ENCODE data around the gene EPC1.
A peak's percentile ranks its signal among the peaks of the same experiment; 100 is the strongest.

EPC1 gene

DNA sequence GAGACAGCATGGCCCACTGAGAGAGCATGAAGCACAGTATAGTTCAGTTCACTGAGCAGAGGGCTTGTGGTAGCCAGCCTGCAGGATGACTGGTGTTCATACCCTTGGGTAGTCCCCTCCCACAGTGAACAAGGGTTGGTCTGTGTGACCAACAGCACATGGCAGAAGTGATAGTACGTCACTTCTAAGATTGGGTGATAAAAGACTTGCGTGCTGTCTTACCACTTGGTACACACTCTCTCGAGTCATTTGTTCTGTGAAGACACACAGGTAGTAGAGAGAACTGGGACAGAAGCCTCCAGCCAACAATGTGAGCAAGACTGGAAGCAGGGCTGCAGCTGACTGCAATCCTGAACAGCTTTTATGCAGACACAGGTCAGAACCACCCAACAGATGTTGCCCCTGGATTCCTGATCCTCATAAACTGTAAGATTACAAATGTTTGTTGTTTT lies 14.6 kb downstream of the EPC1 start:
- DNase-seq (ENCODE audit: low spot score): peak; percentile 84

DNA sequence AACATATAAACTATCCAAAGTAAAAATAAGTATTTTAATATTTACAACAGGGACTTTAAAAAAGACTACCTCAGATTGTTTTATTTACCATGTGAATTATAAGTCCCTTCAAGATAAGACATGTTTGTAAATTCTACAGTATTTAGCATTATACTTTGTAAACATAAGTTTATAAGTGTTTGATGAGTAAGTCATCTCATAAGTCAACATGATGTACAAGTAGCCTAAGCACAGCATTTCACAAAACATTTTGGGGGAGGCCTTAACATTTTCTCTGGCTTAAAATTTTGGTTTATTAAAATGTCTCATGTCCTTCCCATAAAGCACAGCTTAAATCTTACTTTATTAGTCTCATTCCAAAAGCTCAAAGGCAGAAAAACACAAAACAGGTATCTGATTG lies 15.4 kb downstream of the EPC1 start:
- DNase-seq (ENCODE audit: low spot score): no peak

DNA sequence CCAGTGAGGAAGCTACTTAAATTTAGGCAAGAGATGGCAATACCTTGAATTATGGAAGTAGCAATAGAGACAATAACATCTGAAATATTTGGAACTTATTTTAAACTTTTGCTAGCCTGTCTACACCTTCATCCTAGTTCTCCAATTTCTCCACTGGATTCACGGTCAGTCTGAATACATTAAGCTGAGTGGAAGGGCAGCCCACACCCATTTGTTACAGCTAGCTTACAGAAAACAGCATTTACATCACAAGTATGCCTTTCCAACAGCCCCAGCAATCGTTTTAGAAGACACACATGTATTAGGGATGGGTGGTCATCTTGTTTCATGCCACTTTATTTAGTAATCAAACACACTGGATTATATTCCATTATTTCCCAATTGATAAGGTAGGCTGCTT lies 16.7 kb downstream of the EPC1 start:
- no peak for DNase-seq (ENCODE audit: low spot score)

DNA sequence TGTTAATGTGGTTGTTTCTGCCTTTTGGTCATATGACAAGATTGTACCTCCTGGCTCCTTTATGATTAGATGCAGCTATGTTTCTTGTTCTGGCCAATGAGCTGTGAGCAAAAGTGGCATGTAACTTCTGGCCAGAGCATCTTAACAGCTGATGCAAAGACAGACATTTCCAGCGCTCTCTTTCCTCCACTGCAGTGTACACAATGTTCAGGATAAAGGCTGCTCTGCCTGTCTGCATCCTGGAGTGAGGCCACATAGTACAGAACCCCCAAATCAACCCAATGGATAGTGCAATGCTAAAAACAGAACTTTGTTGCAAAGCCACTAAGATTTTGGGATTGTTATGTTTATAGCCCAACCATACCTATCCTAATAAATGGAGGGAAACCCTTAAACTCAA lies 17.9 kb downstream of the EPC1 start:
- no peak for DNase-seq (ENCODE audit: low spot score)

DNA sequence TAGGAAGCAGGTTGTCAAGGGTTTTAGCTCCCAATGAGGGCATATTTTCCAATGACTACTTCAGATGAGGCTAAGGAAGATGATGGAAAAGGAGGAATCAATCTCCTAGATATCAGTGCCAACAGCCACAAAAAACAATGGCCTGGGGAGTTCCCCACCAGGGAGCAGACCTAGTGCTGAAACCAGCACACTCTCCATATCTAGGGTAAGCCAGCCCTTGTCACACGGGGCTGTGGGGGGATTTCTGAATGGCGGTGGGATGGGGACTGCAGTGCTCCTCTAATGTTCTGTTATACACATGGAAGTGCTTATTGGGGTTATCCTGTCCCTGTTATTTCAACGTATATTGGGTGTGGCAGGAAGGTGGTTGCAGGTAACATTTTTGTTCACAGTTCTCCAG lies 18.5 kb downstream of the EPC1 start:
- no peak for DNase-seq (ENCODE audit: low spot score)

DNA sequence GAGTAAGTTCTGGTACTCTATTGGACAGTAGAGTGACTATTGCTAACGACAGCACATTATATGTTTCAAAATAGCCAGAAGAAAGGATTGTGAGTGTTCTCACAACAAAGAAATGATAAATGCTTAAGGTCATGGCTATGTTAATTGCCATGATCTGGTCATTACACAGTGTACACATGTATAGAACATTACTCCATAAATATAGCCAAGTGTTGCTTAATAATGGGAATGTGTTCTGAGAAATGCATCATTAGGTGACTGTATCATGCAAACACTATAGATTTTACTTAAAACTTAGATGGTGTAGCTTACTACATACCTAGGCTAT lies 19.6 kb downstream of the EPC1 start:
- DNase-seq (ENCODE audit: low spot score): no peak

DNA sequence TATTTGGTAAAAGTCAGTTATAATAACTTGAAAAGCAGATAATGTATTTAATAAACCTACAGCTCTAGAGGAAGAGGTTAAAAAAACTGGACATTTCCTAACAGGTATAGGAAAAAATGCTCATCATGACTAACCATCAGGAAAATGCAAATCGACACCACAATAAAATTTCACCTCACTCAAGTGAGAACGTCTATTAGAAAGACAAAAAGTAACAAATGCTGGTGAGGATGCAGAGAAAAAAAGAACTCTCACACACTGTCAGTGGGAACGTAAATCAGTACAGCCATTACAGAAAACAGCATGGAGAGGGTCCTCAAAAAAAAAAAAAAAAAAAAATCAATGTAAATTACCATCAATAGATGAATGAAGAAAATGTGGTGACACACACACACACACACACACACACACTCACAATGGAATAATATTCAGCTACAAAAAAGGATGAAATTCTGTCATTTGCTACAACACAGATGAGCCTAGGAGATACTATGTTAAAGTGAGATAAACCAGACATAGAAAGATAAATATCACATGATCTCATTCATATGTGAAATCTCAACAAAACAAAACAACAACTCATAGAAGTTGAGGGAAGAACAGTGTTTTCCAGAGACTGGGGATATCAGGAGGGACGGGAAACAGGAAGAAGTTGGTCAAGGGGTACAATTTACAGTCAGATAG lies 20.1 kb downstream of the EPC1 start:
- no peak for DNase-seq (ENCODE audit: low spot score)

DNA sequence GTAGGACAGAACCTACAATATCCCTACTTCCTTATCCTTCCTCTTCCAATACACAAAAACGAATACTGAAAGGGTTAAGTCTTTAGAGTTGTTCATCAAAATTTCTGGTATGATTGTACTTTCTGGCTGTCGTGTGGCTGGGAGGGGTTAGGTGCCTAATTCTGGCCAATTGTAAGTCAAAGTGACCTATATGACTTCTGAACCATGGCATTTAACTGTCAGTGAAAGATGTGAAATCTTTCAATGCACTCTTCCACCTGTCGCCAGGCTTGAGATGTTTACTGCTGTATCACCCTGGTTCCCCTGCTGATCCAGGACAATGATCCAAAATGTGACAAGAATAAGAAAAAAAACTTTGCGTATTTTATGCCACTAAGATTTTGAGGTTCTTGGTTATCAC lies 20.8 kb downstream of the EPC1 start:
- DNase-seq (ENCODE audit: low spot score): no peak

DNA sequence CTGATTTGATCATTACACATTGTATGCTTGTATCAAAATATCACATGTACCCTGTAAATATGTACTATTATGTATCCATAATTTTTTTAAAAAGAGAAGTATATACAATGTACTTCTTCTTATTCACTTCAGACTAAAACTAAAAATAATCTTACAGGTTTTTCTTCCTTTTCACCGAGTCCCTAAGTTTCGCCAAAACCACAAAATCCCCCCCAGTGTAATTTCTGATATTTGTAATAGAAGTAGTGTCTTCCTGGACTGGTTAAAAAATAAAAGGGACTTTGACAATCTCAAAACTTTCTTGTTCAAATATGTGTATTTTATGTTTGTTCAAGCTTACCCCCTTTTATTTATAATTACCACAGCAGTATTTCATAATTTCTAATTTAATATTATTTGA lies 23.9 kb downstream of the EPC1 start:
- DNase-seq (ENCODE audit: low spot score): no peak

DNA sequence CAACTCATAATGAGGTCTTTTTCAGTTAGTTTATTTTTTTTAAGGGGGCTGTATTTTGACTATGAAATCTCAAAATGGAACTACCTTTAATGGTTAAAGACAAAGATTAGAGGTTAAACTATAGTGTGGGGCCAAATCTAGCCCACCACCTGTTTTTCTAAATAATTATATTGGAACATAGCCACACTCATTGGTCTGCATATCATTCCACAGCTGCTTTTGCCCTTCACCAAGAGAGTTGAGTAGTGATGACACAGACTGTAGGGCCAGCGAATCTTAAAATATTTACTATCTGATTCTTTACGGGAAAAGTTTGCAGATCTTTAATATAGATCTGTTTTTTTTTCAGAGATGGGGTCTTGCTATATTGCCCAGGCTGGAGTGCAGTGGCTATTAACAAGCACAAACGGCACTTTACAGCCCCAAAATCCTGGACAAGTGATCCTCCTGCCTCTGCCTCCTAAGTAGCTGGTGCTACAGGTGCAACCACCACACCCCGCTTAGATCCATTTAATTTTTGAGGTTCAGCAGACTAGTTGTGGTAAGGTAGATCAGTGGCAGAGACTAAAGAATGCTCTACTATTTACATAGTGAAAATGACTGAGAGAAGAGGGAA lies 25.8 kb downstream of the EPC1 start:
- DNase-seq (ENCODE audit: low spot score): no peak

DNA sequence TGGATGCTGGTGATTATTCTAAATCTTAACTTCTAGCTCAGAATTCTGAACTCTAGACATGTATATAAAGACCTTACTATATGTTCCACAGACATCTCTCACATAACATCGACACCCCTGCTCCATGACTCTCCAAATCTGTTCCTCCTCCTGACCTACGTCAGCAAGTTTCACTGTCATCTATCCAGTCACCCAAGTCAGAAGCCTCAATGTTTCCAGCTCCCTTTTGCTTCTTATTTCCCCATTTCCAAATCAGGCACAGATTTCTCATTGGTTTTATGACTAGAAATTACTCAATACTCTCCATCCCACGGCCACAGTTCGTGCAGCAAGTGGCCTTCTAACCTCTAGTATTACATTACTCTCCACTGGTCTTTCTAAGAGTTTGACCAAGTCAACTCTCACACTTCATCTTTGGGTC lies 28.5 kb downstream of the EPC1 start:
- no peak for DNase-seq (ENCODE audit: low spot score)

DNA sequence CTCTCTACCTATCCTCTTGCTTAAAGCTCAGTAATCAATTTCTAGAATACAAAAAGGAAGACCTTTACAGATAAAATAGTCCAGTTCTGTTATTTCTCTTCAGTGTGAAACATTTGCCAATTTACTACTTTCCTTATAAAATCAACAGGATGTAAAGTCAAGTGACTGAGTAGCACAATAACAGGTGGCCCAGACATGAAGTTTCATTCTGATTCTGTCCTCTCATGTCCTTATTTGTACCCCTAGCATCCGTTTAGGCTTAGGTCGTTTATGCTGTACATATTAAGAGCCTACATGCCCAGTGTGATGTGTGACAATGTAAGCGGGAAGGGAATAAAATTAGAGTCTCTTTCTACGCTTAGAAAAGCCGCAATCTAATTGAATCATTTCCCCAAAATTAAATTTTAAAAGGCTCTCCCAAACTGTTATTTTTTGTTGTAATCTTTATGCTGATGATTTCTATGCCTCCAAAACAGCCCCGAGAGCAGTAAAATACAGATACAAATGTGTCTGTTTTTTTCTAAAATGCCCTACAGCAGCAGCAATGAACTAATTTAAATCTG lies 29.1 kb downstream of the EPC1 start:
- DNase-seq (ENCODE audit: low spot score): peak; percentile 27

DNA sequence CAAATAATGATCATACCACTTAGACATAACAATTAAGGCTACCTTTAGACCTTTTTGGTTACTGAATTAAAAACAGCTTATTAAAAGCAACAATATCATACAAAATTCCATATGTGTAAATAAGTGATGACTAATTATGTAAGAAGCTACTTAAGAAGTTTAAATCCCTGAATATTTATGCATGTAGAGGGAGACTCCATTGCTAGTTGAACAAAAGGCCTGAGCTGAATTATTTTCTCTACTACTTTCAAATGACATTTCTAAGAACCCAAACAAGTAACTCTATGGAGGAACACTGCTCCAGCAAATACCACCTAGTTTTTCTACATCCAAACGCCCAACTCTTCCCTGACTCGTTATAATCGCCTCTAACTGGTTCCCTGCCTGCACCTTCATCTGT lies 31.5 kb downstream of the EPC1 start:
- no peak for DNase-seq (ENCODE audit: low spot score)

DNA sequence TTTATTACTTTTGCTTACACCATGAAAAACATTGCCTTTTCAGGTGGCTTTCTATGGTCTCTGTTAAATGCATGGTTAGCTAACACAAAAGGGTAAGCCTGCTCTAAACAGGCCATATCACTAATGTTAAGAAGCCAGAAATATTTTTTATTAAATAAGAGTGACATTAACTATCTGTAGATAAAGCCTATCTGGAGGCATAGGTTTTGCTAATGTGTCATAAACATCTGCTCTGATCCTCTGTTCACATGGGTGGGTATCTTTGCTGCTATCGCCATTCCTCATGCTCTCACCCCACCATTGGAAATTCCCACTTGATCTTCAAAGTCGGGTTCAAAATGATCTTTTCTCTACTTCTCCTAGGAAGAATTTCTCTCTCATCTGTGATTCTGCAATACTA lies 32.4 kb downstream of the EPC1 start:
- DNase-seq (ENCODE audit: low spot score): no peak

DNA sequence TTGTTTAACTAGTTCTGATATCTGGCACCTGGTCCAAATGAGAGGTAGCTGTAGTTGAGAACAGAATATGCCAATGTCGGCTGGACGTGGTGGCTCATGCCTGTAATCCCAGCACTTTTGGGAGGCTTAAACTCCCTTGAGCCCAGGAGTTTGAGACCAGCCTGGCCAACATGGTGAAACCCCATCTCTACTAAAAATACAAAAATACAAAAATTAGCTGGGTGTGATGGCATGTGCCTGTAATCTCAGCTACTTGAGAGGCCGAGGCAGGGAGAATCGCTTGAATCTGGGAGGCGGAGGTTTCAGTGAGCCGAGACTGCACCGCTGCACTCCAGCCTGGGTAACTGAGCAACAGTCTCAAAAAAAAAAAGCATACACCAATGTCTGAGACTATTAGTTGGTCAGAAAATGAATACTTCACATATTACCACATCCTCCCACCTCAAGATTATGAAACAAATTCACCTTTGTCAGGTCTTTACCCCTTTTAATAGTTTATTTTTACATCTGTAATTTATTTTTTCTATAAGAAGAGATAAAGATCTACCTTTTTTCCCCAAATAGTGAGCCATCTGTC lies 38.8 kb downstream of the EPC1 start:
- DNase-seq (ENCODE audit: low spot score): peak; percentile 13

DNA sequence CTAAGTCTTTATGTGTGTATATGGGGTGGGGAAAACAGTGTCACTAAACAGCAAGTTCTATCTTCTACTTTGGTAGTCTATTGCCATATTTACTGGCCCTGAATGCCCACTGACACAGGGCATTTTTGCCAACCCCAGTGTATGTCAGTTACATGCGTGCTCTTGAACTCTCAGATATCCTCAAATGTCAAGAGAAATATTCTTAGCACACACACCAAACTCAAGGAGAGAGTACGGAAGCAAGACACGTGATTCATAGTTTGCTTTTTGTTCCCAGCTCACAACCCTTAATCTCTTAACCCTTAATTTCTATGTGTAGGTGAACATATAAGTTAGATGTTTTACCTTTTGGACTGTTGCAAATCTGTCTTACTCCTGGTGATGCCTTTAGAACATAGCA lies 39.3 kb downstream of the EPC1 start:
- DNase-seq (ENCODE audit: low spot score): no peak

DNA sequence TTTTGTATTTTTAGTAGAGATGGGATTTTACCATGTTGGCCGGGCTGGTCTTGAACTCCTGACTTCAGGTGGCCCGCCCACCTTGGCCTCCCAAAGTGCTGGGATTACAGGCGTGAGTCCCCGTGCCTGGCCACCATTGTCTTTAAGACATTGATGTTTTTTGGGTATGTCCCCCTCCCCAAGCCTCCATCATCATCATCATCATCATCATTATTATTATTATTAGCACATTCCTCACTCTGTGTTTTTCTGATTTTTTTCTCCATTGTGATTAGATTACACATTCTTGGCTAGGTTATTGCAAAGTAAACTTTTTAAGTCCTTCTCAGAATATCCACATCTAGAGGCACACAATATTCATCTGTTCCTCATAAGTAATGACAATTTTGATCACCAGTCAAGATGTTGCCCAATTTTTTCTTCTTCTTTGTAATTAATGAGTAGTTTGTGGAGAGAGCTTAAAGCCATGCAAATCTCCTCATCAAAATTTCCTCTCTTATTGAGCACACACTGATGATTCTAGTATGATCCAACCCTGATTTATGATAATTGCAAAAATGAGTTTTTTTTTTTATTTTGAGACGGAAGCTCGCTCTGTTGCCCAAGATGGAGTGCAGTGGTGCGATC lies 47.5 kb downstream of the EPC1 start:
- no peak for DNase-seq (ENCODE audit: low spot score)

DNA sequence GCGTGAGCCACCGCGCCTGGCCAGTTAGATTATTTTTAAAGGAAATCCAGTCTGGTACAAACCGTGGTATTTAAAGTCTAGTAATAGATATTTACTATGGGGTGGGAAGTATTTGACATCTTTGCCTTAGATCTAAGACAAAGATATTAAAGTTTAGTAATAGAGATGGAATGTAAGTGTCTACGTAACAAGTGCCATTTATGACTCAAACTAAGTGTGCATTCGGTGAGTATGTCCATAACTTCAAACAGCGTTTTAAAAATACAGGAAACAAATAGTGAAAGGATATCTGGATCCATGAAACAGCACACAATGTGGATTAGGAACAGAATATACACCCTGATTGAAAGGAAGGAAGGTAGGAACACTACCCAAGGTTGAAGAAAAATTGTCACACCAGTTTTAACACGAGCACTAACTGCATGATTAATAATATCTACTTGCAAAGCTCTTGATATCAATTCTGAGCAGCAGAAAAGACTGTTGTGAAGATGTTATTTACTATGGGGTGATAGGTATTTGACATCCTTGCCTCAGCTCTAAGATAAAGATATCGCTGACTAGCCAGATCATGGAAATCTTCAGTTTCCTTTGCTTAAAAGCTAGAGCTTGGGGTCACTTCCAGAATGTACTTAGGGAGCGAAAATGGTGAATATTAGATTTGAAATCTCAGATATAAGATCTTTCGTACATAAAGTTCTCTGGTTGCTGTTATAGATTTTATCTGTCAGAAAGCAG lies 48.7 kb downstream of the EPC1 start:
- no peak for DNase-seq (ENCODE audit: low spot score)

DNA sequence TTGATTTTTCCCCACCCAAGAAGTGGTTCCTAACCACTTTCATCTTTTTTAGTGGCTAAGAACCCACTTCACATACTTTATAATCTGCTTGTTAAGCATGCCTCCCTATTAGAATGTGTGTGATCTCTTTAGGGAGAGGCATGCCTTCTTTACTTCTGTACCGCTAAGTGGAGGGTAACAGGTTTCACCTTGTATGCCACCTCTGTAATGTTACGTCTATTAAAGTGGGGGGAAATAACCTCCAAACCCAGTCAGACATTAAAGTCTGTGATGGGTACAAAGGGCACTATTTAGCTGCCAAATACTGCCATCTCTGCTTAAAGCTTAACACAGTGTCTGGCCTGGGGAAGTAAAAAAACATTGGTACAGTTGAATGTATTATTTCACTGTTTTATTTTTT lies 51.9 kb downstream of the EPC1 start:
- no peak for DNase-seq (ENCODE audit: low spot score)

DNA sequence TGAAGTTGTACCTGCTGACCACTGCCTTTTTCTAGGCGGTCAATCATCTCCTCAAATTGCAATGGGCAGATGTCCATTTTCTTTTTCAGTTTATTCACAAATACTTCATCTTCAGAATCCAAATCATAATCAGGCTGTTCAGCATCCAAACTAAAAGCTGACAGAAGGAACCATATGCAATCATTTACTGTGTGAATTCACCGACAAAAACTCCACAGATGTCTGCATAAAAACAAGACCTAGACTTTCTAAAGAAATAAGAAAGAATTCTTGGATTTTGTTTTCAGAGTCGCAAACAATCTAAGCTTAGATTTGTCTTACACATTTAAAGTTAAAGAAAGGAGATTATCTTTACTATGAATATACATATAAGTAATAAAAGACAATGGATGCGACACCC lies 53.4 kb downstream of the EPC1 start:
- DNase-seq (ENCODE audit: low spot score): no peak

DNA sequence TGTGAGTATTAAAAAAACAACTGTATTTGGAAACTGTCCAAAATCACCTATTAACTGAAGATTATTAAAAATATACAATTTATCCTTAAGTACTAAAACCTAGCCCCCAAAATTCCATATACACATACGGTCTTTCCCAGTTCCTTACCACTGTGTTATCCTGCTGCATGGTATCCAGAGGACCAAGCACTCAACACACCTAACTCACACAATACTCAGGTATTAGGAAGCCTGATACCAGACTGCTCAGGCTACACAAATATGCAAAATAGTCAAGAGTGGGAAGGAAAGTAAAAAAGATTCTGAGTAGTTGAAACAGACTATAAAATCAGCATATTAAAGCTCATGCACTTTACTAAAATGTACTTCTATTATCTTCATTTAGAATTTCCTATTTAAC lies 67.2 kb downstream of the EPC1 start:
- no peak for DNase-seq (ENCODE audit: low spot score)

DNA sequence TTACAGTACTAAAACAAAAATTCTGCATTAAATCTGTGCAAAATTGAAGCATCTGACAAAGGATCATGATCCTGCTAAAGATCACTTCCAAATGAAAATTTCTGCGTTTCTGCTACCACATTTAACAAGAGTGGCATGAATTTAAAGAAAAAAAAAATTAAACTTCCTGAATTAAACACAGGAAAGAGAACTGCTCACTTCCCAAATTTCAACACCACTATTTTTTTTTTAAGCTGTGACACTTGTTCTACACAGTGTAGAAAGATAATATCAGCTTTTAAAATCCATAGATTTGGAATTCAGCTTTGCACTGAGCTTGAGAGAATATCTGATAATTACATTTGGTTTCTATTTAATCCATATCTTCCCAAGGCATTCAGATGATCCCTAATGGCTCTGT lies 73.6 kb downstream of the EPC1 start:
- no peak for DNase-seq (ENCODE audit: low spot score)

DNA sequence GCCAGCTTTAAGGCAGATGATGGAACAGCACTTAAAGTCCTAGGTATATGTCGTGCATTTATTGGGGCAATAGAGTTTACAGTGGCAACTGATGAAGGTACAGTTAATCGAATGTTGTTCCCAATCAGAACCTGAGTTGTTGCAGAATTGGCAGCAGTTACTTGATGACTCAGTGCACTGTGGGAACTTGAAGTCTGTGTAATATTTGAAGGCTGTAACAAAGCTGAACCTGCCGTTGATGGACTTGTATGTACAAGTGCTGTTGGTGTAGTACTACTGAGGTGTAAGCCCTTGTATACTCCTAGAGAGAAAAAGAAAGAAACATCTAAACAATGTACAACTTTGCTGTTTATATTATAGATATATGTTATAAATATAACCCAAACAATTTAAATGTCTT lies 75.3 kb downstream of the EPC1 start:
- DNase-seq (ENCODE audit: low spot score): no peak
